Type B pancreatic cell (in vitro differentiated cells): ENCODE data around the gene CD8B2. TPM values are rescaled to one million over a fixed set of nuclear protein-coding genes. Genes with fewer than 3 reads are reported as not detected.
"Not testable (repeated sequence)": the region's sequence is repeated elsewhere in the genome, so short reads cannot be mapped to it uniquely, and the experiment has no call there.

ENCODE experiments used
- DNase-seq: peaks from one replicate; pipeline ENCODE4 v3.0.0; 2021; ENCODE audit warnings: mixed read lengths; ENCODE audit not compliant: unreplicated experiment; ENCODE audit errors: extremely low spot score
- H3K27ac Mint-ChIP-seq: 2 replicates; pipeline ENCODE4 v1.8.0; 2021; ENCODE audit warnings: mild to moderate bottlenecking, mixed read lengths
- H3K27me3 Mint-ChIP-seq: 2 replicates; pipeline ENCODE4 v1.8.0; 2021; ENCODE audit warnings: mixed read lengths
- H3K36me3 Mint-ChIP-seq: 2 replicates; pipeline ENCODE4 v1.8.0; 2021; ENCODE audit warnings: mixed read lengths
- H3K4me1 Mint-ChIP-seq: one replicate; pipeline ENCODE4 v1.8.0; 2021; ENCODE audit warnings: mixed read lengths; ENCODE audit not compliant: unreplicated experiment
- H3K4me3 Mint-ChIP-seq: 2 replicates; pipeline ENCODE4 v1.8.0; 2021; ENCODE audit warnings: mild to moderate bottlenecking, mixed read lengths
- H3K9me3 Mint-ChIP-seq: 2 replicates; pipeline ENCODE4 v1.8.0; 2021; ENCODE audit warnings: mixed read lengths
- total RNA-seq: library from RNA; stranded (reverse); gene quantifications from 2 replicates; pipeline ENCODE4 v1.2.1, GENCODE V29; 2021; ENCODE audit warnings: low replicate concordance

The CD8B2 gene
- total RNA-seq, 1 donor from 2014 or later: 0.31 TPM

DNA sequence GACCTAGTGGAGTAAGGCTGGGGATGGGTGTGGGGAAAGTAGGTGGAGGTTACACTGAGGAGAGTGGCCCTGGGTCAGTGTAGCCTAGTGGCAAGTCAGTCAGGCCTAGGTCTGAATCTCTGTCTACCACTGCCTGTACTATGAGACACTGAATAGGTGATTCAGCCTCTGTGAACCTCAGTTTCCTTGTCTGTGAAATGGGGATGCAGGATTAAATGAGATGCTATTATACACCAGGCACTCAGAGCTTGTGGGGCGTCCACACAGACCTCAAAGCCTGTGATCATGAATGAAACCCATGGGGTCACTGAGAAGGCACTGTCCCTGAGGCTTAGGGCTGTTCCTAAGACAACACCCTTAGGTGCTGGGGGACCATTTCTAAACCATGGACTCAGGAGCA lies 11.4 kb downstream of the CD8B2 start:
- H3K4me1 Mint-ChIP-seq, H3K27me3 Mint-ChIP-seq, H3K4me3 Mint-ChIP-seq, H3K9me3 Mint-ChIP-seq, DNase-seq, H3K27ac Mint-ChIP-seq, H3K36me3 Mint-ChIP-seq: not testable (repeated sequence)

DNA sequence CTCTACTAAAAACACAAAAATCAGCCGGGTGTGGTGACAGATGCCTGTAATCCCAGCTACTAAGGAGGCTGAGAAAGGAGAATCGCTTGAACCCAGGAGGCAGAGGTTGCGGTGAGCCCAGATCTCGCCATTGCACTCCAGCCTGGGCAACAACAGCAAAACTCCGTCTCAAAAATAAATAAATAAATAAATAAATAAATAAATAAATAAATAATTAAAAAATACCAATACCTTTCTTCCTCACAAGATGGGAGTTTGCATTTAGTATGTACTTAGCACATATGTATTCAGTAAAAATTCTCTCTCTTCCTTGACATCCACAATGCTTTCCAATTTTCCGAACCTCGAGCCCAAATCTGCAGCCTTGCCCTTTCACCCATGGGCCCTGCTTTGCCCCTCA lies 13.2 kb downstream of the CD8B2 start:
- H3K9me3 Mint-ChIP-seq, H3K36me3 Mint-ChIP-seq, H3K27me3 Mint-ChIP-seq, H3K4me3 Mint-ChIP-seq, H3K4me1 Mint-ChIP-seq, H3K27ac Mint-ChIP-seq, DNase-seq: not testable (repeated sequence)

DNA sequence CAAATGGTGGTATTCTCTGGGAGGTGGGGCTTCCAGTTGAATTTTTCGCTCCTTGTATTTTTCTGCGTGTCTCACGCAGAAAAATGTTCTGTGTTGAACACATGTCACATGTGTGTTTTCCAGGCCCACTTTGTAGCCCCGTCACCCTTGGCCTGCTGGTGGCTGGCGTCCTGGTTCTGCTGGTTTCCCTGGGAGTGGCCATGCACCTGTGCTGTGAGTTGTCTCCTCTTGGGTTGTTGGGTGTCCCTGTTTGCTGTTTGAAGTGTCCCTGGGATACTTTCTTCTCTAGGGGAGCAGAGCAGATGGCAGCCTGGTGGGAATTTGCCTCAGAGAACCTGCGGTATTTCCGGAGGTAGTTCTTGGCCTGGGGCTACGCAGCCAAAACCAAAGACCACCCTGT lies 15.2 kb downstream of the CD8B2 start:
- not testable (repeated sequence) for H3K27me3 Mint-ChIP-seq, H3K27ac Mint-ChIP-seq, H3K4me3 Mint-ChIP-seq, H3K36me3 Mint-ChIP-seq, DNase-seq, H3K9me3 Mint-ChIP-seq, H3K4me1 Mint-ChIP-seq

DNA sequence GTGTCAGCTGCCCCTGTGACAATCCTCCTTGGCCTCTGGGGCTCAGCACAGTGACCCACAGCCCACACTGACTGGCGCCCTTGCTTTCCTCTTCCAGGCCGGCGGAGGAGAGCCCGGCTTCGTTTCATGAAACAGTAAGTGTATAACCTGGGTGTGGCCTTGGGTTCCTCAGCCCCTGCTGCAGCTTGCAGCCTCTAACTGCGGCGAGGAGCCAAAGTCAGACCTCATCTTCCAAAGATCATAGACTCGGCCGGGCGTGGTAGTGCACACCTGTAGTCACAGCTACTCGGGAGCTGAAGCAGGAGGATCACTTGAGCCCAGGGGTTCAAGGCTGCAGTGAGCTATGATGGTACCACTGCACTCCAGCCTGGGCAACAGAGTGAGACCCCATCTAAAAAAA lies 17.0 kb downstream of the CD8B2 start:
- not testable (repeated sequence) for H3K4me1 Mint-ChIP-seq, H3K27ac Mint-ChIP-seq, DNase-seq, H3K4me3 Mint-ChIP-seq, H3K27me3 Mint-ChIP-seq, H3K9me3 Mint-ChIP-seq, H3K36me3 Mint-ChIP-seq

GRCh38 chr2:106504787-106505186 lies 17.6 kb downstream of the CD8B2 start:
- H3K9me3 Mint-ChIP-seq, DNase-seq, H3K27ac Mint-ChIP-seq, H3K4me3 Mint-ChIP-seq, H3K4me1 Mint-ChIP-seq, H3K36me3 Mint-ChIP-seq, H3K27me3 Mint-ChIP-seq: not testable (repeated sequence)

GRCh38 chr2:106506002-106506687 lies 19.0 kb downstream of the CD8B2 start:
- not testable (repeated sequence) for DNase-seq, H3K4me1 Mint-ChIP-seq, H3K4me3 Mint-ChIP-seq, H3K27ac Mint-ChIP-seq, H3K9me3 Mint-ChIP-seq, H3K27me3 Mint-ChIP-seq, H3K36me3 Mint-ChIP-seq

DNA sequence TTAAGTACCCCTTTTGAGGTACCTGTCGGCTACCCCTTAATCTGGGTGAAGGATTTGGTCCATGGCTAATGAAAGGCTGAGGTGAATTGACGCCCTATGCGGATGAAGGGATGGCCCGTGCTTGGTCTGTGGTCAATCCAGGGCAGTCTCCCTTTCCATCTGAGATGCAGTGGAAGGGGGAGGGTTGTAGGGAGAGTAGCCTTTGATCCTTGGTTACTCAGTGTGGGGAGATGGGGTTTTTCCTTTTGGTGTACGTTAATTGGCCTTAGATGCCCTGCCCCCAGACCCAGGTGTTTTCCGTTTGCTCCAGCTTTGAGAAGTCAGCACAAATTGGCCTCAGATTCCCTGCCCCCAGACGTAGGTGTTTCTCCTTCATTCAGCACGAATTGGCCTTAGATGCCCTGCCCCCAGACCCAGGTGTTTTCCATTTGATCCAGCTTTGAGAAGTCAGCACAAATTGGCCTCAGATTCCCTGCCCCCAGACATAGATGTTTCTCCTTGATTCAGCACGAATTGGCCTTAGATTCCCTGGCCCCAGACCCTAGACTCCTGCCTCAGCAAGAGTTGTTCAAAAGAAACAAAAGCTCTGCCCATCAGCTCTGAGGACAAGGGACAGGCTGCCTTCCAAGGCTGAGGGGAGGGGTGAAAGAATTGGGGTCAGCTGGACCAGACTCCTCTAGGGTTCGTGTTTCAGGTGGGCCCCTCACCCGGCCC lies 21.7 kb downstream of the CD8B2 start:
- H3K4me3 Mint-ChIP-seq, H3K4me1 Mint-ChIP-seq, H3K27me3 Mint-ChIP-seq, H3K27ac Mint-ChIP-seq, DNase-seq, H3K9me3 Mint-ChIP-seq, H3K36me3 Mint-ChIP-seq: not testable (repeated sequence)

DNA sequence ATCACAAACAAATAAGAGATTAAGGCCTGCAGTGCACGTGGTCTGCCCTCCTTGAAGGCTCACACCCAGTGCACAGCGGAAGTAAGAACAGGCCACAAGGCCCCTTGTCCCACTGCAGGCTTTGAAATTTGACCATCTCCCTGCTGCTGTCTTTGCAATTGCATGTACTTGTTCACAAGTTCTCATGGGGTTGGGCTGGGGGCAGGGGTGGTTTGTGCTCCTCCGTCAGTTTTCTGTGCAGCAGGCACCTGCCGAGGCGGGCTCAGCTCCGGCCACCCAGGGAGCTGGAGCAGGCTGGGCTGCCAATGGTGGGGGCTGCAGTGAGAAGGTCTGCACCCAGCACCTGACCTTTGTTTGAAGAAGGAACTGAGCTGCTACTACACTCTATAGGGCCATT lies 22.2 kb downstream of the CD8B2 start:
- not testable (repeated sequence) for H3K27ac Mint-ChIP-seq, H3K9me3 Mint-ChIP-seq, H3K27me3 Mint-ChIP-seq, DNase-seq, H3K4me3 Mint-ChIP-seq, H3K36me3 Mint-ChIP-seq, H3K4me1 Mint-ChIP-seq

DNA sequence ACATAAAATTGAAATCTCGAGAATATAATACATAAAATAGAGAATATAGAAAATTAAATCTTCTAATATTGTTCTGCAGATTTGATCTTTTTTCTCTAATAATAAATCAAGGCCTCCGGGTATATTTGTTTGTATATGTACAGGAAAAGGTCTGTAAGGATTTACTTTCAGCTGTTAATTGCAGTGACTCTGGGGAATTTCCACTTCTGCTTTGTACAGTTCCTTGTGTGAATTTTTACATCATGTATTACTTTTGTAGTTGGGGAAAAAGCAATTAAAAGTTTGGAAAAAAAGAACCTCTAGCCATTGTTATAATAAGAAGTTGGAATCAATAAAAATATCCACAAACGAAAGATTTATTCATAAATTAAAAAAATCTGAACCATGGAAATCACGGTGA lies 23.6 kb downstream of the CD8B2 start:
- H3K4me1 Mint-ChIP-seq, H3K36me3 Mint-ChIP-seq, H3K27me3 Mint-ChIP-seq, DNase-seq, H3K27ac Mint-ChIP-seq, H3K4me3 Mint-ChIP-seq, H3K9me3 Mint-ChIP-seq: not testable (repeated sequence)

GRCh38 chr2:106511476-106511901 lies 24.3 kb downstream of the CD8B2 start:
- H3K27me3 Mint-ChIP-seq, DNase-seq, H3K36me3 Mint-ChIP-seq, H3K9me3 Mint-ChIP-seq, H3K4me1 Mint-ChIP-seq, H3K27ac Mint-ChIP-seq, H3K4me3 Mint-ChIP-seq: not testable (repeated sequence)

DNA sequence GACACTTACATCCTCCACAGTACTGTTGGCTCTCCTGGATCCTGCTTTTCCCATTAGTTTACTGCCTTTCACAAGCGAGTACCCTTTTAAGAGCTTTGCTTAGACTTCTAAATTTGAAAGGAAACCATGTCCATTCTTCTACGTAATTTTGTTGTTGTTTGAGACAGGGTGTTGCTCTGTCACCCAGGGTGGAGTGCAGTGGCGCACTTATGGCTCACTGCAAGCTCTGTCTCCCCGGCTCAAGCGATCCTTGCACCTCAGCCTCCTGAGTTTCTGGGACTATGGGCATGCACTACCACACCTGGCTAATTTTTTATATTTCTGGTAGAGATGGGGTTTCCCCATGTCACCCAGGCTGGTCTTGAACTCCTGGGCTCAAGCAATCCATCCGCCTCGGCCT lies 24.8 kb downstream of the CD8B2 start:
- not testable (repeated sequence) for H3K4me3 Mint-ChIP-seq, H3K27me3 Mint-ChIP-seq, H3K36me3 Mint-ChIP-seq, H3K9me3 Mint-ChIP-seq, H3K27ac Mint-ChIP-seq, H3K4me1 Mint-ChIP-seq, DNase-seq

- not testable (repeated sequence) for H3K36me3 Mint-ChIP-seq, DNase-seq, H3K4me3 Mint-ChIP-seq, H3K9me3 Mint-ChIP-seq, H3K4me1 Mint-ChIP-seq, H3K27me3 Mint-ChIP-seq, H3K27ac Mint-ChIP-seq
These were observed 26.2 kb downstream of the CD8B2 start for GRCh38 chr2:106513391-106513790.

DNA sequence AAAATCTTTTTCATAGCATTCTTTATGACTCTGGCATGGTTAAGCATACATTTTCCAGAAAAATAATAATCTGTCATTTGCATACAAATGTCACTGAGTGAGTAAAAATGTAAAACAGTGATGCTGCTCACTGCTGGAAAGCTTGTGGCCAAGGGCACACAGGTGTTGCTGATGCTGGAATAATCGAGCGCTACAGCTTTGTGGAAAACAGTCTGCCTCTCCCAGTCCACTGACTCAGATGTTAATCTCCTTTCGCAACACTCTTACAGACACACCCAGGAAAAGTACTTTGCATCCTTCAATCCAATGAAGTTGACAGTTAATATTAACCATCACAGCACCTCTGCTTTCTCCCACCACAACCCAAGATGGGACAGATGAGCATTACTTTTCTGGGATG lies 27.7 kb downstream of the CD8B2 start:
- not testable (repeated sequence) for H3K27ac Mint-ChIP-seq, H3K4me3 Mint-ChIP-seq, H3K4me1 Mint-ChIP-seq, H3K9me3 Mint-ChIP-seq, H3K36me3 Mint-ChIP-seq, H3K27me3 Mint-ChIP-seq, DNase-seq
